BLaER1 treated with 17β-estradiol and CSF1 and Interleukin-3, amounts not matched to agents 10 nM and 100 nM (cell line): Measurements from ENCODE around the gene EPHA6.
"Not testable (repeated sequence)": the region's sequence is repeated elsewhere in the genome, so short reads cannot be mapped to it uniquely, and the experiment has no call there.

ENCODE experiments used
- H3K27ac ChIP-seq, 11 experiments: shearing (Covaris generic); formaldehyde crosslinking; 2 replicates each; pipeline ENCODE4 v1.8.1; 2022
- H3K27me3 ChIP-seq, 11 experiments: shearing (Covaris generic); formaldehyde crosslinking; 2 replicates each; pipeline ENCODE4 v1.8.1; 2022
- H3K36me3 ChIP-seq, 11 experiments: shearing (Covaris generic); formaldehyde crosslinking; 2 replicates each; pipeline ENCODE4 v1.8.1; 2022
- H3K4me1 ChIP-seq, 10 experiments: shearing (Covaris generic); formaldehyde crosslinking; 2 replicates each; pipeline ENCODE4 v1.8.1; 2022
- H3K4me2 ChIP-seq, 11 experiments: shearing (Covaris generic); formaldehyde crosslinking; 2 replicates each; pipeline ENCODE4 v1.8.1; 2022
- H3K4me3 ChIP-seq, 10 experiments: shearing (Covaris generic); formaldehyde crosslinking; 2 replicates each; pipeline ENCODE4 v1.8.1; 2022
- H3K9ac ChIP-seq, 11 experiments: shearing (Covaris generic); formaldehyde crosslinking; 2 replicates each; pipeline ENCODE4 v1.8.1; 2022
- H3K9me3 ChIP-seq, 11 experiments: shearing (Covaris generic); formaldehyde crosslinking; replicated peaks in 1 of 11; 2 replicates each; pipeline ENCODE4 v1.8.1; 2022
- H4K20me1 ChIP-seq, 11 experiments: shearing (Covaris generic); formaldehyde crosslinking; 2 replicates each; pipeline ENCODE4 v1.8.1; 2022
- Cebpa-rat ChIP-seq, 11 experiments: shearing (Covaris generic); IDR thresholded peaks; 2 replicates each; pipeline ENCODE4 v1.8.1; 2022

EPHA6 gene

DNA sequence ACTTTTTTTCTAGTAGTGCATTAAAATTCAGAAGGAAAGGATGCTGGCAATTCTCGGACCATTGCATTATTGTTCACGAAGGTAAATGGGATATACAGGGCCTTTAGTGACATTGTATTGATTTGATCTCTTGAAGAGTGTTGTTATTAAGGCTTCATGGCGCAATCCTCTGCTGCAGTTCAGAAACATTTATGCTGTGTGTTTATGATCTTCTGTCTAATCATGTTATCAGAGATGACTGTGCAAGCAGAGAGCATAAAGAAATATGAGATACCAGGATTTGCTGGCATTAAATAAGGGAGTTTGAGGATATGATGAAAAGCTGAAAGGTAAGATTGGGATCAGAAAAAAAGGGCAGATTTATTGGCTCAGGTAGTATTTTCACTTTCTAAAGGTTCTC lies 180.6 kb downstream of the EPHA6 start:
- H4K20me1 ChIP-seq = no peaks in the 10 kb centered on the region
- H3K9ac ChIP-seq = peak overlapping the region in 1 of 11 experiments; percentile 72; a peak in 2 of 22 replicates
- H3K27ac ChIP-seq = peak overlapping the region in 7 of 11 experiments; percentile 48 to 92 (median 77); a peak in 12 of 22 replicates
- H3K36me3 ChIP-seq = no peaks in the 10 kb centered on the region
- TF ChIP-seq Cebpa-rat (IDR thresholded peaks at IDR 0.05) = no peak
- H3K27me3 ChIP-seq = no peaks in the 10 kb centered on the region
- H3K4me1 ChIP-seq = peaks cover 0 to 26% (median 9%) of the 10 kb centered on the region in 10 experiments; a peak in 13 of 20 replicates
- H3K9me3 ChIP-seq = peaks cover 0 to 20% (median 7%) of the 10 kb centered on the region in 11 experiments; a peak in 10 of 22 replicates
- peak overlapping the region in 3 of 11 experiments; percentile 49 to 62 (median 51); a peak in 3 of 22 replicates for H3K4me2 ChIP-seq
- H3K4me3 ChIP-seq = no peak overlapping the region

DNA sequence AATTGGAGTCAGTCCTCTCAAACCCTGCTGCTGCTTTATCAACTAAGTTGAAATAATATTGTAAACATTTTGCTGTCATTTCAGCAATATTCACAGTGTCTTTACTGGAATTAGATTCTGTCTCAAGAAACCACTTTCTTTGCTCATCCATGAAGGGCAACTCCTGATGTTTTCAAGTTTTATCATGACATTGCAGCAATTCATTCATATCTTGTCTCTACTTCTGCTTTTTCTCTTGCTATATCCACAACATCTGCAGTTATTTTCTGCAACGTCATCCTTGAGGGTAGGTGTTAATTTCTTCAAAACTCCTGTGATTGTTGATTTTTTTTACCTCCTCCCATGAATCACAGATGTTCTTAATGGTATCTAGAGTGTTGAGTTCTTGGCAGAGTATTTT lies 181.6 kb downstream of the EPHA6 start:
- Histone ChIP-seq H3K4me1 (peaks cover 0 to 26% (median 9%) of the 10 kb centered on the region in 10 experiments; a peak in 13 of 20 replicates), H3K9me3 (peaks cover 0 to 20% (median 7%) of the 10 kb centered on the region in 11 experiments; a peak in 9 of 22 replicates), H3K27ac (peak overlapping the region in 10 of 11 experiments; percentile 30 to 92 (median 68); a peak in 19 of 22 replicates), H3K4me3 (no peak overlapping the region), H4K20me1 (no peaks in the 10 kb centered on the region), H3K27me3 (no peaks in the 10 kb centered on the region), H3K4me2 (peak overlapping the region in 7 of 11 experiments; percentile 10 to 62 (median 51); a peak in 12 of 22 replicates), H3K36me3 (no peaks in the 10 kb centered on the region), H3K9ac (peak overlapping the region in 5 of 11 experiments; percentile 11 to 72 (median 54); a peak in 8 of 22 replicates)
- TF ChIP-seq Cebpa-rat (IDR thresholded peaks at IDR 0.05) = peak in 3 of 11 experiments; percentile 37 to 82 (median 78); a peak in 6 of 22 replicates

DNA sequence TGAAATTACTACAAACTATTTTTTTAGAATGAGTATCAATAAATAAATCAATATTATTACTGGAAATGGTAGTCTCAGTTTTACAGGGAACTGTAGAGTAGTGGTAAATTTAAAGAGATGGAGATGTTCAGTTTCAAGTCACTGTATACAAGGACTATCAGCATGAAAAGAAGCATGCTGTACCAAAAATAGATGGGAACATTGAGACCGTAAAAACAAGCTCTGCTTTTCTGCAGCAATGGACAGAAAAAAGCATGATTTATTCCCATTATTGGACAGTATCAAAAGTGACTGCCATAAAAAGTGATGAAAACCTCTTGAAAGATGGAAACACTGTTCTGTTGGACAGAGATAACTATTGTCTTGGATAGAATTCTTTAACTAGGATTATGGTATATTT lies 187.2 kb downstream of the EPHA6 start:
- Histone ChIP-seq H4K20me1 (no peaks in the 10 kb centered on the region), H3K9me3 (peaks cover 0 to 10% (median 0%) of the 10 kb centered on the region in 11 experiments; a peak in 9 of 22 replicates), H3K4me2 (no peak overlapping the region), H3K4me3 (no peak overlapping the region), H3K4me1 (peaks cover 0 to 7% (median under 1%) of the 10 kb centered on the region in 10 experiments; a peak in 8 of 20 replicates), H3K9ac (no peak overlapping the region), H3K27ac (no peak overlapping the region), H3K27me3 (no peaks in the 10 kb centered on the region), H3K36me3 (no peaks in the 10 kb centered on the region)
- TF ChIP-seq Cebpa-rat (IDR thresholded peaks at IDR 0.05) = no peak

DNA sequence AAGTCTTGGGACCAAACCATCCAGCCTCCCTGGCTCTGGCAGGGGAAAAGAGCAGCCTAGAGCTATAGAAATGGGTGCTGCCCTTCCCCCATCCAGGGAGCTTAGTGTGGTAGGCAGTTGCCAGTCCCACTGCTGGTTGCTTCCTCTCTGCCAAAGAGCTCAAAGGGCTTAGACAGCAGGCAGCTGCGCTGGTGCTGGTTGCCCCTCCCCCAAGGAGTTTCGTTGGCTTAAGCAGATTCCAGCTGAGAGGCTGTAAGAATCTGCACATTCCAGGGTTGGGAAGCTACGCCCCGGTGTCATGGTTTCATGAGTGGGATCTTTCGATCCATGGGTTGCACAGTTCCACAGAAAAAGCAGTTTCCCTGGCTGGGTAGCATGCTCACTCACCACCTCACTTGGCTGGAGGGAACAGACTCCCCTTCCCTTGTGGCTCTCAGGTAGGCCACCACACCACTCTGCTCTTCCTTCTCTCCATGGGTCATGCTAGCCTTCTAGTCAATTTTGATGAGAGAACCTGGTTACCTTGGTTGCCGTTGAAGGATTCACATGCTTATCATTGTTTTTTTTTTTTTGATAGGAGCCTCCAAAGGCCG lies 195.1 kb downstream of the EPHA6 start:
- no peaks in the 10 kb centered on the region for H4K20me1 ChIP-seq
- TF ChIP-seq Cebpa-rat (IDR thresholded peaks at IDR 0.05) = no peak
- H3K9ac ChIP-seq = no peak overlapping the region
- H3K36me3 ChIP-seq = no peaks in the 10 kb centered on the region
- no peak overlapping the region for H3K4me3 ChIP-seq
- no peak overlapping the region for H3K27ac ChIP-seq
- H3K27me3 ChIP-seq = no peaks in the 10 kb centered on the region
- peaks cover 0 to 5% (median 0%) of the 10 kb centered on the region in 10 experiments; a peak in 5 of 20 replicates for H3K4me1 ChIP-seq
- no peak overlapping the region for H3K4me2 ChIP-seq
- H3K9me3 ChIP-seq = peaks cover 0 to 6% (median 0%) of the 10 kb centered on the region in 11 experiments; a peak in 2 of 22 replicates

DNA sequence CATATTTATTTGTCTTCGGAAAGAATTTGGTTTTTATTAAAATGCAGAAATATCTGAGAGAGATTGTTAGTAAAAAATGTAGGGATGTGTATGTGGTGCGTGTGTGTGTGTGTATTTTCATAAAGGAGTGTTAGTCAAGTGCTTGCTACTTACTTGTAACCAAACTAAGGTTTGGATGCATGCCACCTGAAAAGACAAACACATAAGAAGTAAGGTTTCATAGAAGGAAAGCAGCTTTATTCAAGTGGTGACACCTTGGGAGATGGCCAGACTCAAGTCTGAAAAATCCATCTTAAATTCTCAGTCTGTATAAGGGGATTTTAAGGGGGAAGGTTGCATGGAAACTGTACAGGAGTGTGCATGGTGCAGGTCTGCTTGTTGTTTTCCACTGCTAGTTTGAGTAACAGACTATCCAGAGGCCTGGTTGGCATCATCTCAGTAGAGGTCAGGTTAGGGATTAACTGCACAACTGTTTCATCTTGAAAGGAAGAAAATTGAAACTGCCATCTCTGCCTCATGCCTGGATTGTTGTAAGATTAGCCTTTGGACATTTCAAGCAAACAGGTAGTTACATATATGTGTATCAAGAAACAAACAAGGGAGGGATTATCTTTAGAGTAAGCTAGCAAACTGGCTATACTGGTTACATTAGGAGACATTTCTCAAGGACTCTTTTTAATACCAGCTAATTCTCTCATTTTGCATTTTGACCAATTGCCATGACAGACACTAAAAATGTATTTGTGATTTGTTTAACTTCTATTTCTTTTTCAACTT lies 196.7 kb downstream of the EPHA6 start:
- Histone ChIP-seq H3K4me3 (no peak overlapping the region), H3K4me2 (no peak overlapping the region), H3K9me3 (peaks cover 0 to 6% (median 0%) of the 10 kb centered on the region in 11 experiments; a peak in 2 of 22 replicates), H3K27ac (no peak overlapping the region), H3K4me1 (peaks cover 0 to 5% (median 0%) of the 10 kb centered on the region in 10 experiments; a peak in 5 of 20 replicates), H3K36me3 (no peaks in the 10 kb centered on the region), H3K9ac (no peak overlapping the region), H4K20me1 (no peaks in the 10 kb centered on the region), H3K27me3 (no peaks in the 10 kb centered on the region)
- no peak for TF ChIP-seq Cebpa-rat (IDR thresholded peaks at IDR 0.05)

DNA sequence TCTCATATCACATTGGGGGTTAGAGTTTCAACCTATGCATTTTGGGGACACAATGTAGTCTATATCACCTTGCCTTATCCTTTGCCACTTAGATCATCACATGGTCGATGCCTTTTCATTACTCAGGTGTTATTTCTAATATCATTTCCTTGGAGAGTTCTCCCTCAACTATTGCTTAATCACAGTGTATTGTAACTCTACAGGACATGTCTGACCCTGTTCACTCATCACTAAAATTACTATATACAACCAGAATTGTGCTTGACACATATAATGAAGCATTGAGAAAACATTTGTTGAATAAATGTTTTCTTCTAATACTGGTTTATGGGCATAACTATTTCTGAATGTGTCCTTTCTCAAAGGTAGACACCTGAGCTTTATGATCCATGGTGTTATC lies 207.4 kb downstream of the EPHA6 start:
- Histone ChIP-seq H4K20me1 (no peaks in the 10 kb centered on the region), H3K4me1 (peaks cover 0 to 7% (median 0%) of the 10 kb centered on the region in 10 experiments; a peak in 3 of 20 replicates), H3K36me3 (no peaks in the 10 kb centered on the region), H3K9ac (no peak overlapping the region), H3K4me2 (no peak overlapping the region), H3K9me3 (peaks cover 0 to 26% (median 9%) of the 10 kb centered on the region in 11 experiments; a peak in 13 of 22 replicates), H3K4me3 (no peak overlapping the region), H3K27me3 (no peaks in the 10 kb centered on the region), H3K27ac (no peak overlapping the region)
- no peak for TF ChIP-seq Cebpa-rat (IDR thresholded peaks at IDR 0.05)

DNA sequence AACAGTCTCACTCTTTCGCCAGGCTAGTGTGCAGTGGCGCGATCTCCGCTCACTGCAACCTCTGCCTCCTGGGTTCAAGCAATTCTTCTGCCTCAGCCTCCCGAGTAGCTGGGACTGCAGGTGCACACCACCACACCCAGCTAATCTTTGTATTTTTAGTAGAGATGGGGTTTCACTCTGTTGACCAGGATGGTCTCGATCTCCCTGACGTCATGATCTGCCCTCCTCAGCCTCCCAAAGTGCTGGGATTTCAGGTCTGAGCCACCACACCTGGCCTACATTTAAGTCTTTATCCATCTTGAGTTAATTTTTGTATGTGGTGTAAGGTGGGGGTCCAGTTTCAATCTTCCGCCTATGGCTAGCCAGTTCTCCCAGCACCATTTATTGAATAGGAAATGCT lies 211.2 kb downstream of the EPHA6 start:
- Histone ChIP-seq H3K9me3 (peaks cover 0 to 16% (median 9%) of the 10 kb centered on the region in 11 experiments; a peak in 12 of 22 replicates), H3K4me1 (peaks cover 3 to 15% (median 11%) of the 10 kb centered on the region in 10 experiments; a peak in 15 of 20 replicates)
- not testable (repeated sequence) for H3K4me2 ChIP-seq, H3K4me3 ChIP-seq, H3K36me3 ChIP-seq, H3K9ac ChIP-seq, H3K27ac ChIP-seq, H4K20me1 ChIP-seq, H3K27me3 ChIP-seq

DNA sequence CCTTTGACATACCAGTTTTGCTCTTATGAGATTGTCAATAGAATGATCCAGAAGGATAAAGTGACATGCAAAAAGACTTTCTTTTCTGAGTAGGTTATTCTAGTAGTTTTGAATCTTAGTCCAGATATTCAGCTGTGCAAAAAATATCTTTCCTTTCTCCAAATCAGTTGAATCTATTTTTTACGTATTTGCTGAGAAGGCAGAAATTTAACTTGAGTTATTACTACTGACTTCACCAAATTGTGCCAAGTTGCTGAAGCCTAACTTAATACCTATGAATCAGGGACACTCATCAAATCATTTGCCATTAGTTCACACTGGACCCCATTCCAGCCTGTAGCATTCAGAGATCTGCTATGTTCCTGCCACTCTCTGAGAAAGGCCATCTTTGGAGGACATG lies 215.6 kb downstream of the EPHA6 start:
- Histone ChIP-seq H3K36me3 (no peaks in the 10 kb centered on the region), H3K9me3 (peaks cover 0 to 16% (median 9%) of the 10 kb centered on the region in 11 experiments; a peak in 12 of 22 replicates), H3K4me3 (no peak overlapping the region), H3K4me2 (no peak overlapping the region), H4K20me1 (no peaks in the 10 kb centered on the region), H3K4me1 (peaks cover 3 to 13% (median 10%) of the 10 kb centered on the region in 10 experiments; a peak in 15 of 20 replicates), H3K9ac (no peak overlapping the region), H3K27ac (no peak overlapping the region), H3K27me3 (no peaks in the 10 kb centered on the region)
- no peak for TF ChIP-seq Cebpa-rat (IDR thresholded peaks at IDR 0.05)

DNA sequence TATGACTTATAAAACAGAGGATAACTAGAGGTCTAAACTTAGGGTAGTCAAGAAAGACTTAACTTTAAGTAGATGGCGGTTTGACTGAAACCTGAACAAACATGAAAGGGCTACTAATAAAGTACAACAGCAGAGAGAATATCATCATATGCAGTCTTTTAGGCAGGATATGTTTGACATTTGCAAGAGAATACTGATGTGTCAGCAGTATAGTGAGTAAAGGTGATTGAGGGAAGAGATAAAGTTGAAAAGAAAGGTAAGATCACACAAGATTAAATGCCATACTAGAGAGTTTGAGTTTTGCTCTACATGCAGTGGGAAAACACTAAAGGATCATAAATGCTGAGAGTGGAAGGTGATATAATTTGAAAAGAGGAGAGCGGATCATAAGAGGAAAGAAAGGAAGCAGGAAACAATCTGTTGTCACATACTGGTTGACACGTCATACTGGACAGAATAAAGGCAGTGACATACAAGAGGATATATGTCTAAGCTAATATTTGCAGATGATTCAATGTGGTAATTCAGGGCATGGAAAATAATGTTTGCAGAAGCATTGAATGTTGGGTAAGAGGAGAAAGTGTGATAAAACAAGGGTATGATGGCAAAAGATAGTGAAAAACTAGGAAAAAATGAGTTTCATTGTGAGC lies 223.0 kb downstream of the EPHA6 start:
- H3K9me3 ChIP-seq = no peaks in the 10 kb centered on the region
- no peak overlapping the region for H3K4me3 ChIP-seq
- H3K9ac ChIP-seq = no peak overlapping the region
- TF ChIP-seq Cebpa-rat (IDR thresholded peaks at IDR 0.05) = no peak
- no peak overlapping the region for H3K4me2 ChIP-seq
- no peaks in the 10 kb centered on the region for H3K4me1 ChIP-seq
- no peaks in the 10 kb centered on the region for H3K27me3 ChIP-seq
- no peak overlapping the region for H3K27ac ChIP-seq
- H3K36me3 ChIP-seq = no peaks in the 10 kb centered on the region
- H4K20me1 ChIP-seq = no peaks in the 10 kb centered on the region
